Stimulated activated CD4-positive, alpha-beta T cell treated with anti-CD3 and anti-CD28 coated beads, Interleukin-2, amount 100 ng/mL, for 48 hours (primary cell): ENCODE data around the gene MVD.

ENCODE experiments used
- DNase-seq, 2 donors: peaks; one replicate each; pipeline ENCODE4 v3.0.0-alpha.2; 2020

The MVD gene

GRCh38 chr16:88653596-88654362 lies 9.1 kb downstream of the MVD start:
- no peak for DNase-seq

- no peak for DNase-seq
These were observed 9.8 kb downstream of the MVD start for GRCh38 chr16:88653101-88653500.

- no peak for DNase-seq
These were observed 10.2 kb downstream of the MVD start for GRCh38 chr16:88652762-88653063.

- DNase-seq: no peak
These were observed 10.7 kb downstream of the MVD start for GRCh38 chr16:88651989-88652761.

GRCh38 chr16:88651276-88651988 lies 11.5 kb downstream of the MVD start:
- peak; percentile 60 to 65 for DNase-seq

GRCh38 chr16:88650749-88651275 lies 12.1 kb downstream of the MVD start, which contains the start of gene CYBA:
TSS of gene CYBA (minus strand) at chr16:88651053. CDS start at chr16:88651013, 40 bp downstream.
- peak; percentile 76 to 79 for DNase-seq

GRCh38 chr16:88649924-88650748 lies 12.8 kb downstream of the MVD start:
- DNase-seq: no peak

GRCh38 chr16:88649195-88649923 lies 13.5 kb downstream of the MVD start:
- DNase-seq: no peak

- DNase-seq: no peak
These were observed 15.5 kb downstream of the MVD start for GRCh38 chr16:88647178-88648070.

- no peak for DNase-seq
These were observed 16.4 kb downstream of the MVD start for GRCh38 chr16:88646345-88647034.

- no peak for DNase-seq
These were observed 16.9 kb downstream of the MVD start for GRCh38 chr16:88645941-88646340.

GRCh38 chr16:88645455-88645854 lies 17.4 kb downstream of the MVD start:
- DNase-seq: no peak

- DNase-seq: no peak
These were observed 19.3 kb downstream of the MVD start for GRCh38 chr16:88643644-88643932.

GRCh38 chr16:88642881-88643643 lies 19.8 kb downstream of the MVD start:
- no peak for DNase-seq

GRCh38 chr16:88640498-88641247 lies 22.2 kb downstream of the MVD start:
- DNase-seq: no peak

GRCh38 chr16:88640039-88640495 lies 22.8 kb downstream of the MVD start:
- DNase-seq: no peak

GRCh38 chr16:88639231-88640038 lies 23.5 kb downstream of the MVD start:
- no peak for DNase-seq
